Stimulated activated CD8-positive, alpha-beta memory T cell treated with anti-CD3 and anti-CD28 coated beads, Interleukin-15, amount 100 ng/mL, for 48 hours (primary cell): ENCODE data around the gene SLC2A13.
"Not testable (repeated sequence)": the region's sequence is repeated elsewhere in the genome, so short reads cannot be mapped to it uniquely, and the experiment has no call there.

ENCODE experiments used
- DNase-seq, 2 donors: peaks; one replicate each; pipeline ENCODE4 v3.0.0-alpha.2; 2020; ENCODE audit warnings: low read depth in 2 of 2

The SLC2A13 gene

GRCh38 chr12:39868328-39868725, 237.6 kb downstream of the SLC2A13 start:
- DNase-seq = no peak

DNA sequence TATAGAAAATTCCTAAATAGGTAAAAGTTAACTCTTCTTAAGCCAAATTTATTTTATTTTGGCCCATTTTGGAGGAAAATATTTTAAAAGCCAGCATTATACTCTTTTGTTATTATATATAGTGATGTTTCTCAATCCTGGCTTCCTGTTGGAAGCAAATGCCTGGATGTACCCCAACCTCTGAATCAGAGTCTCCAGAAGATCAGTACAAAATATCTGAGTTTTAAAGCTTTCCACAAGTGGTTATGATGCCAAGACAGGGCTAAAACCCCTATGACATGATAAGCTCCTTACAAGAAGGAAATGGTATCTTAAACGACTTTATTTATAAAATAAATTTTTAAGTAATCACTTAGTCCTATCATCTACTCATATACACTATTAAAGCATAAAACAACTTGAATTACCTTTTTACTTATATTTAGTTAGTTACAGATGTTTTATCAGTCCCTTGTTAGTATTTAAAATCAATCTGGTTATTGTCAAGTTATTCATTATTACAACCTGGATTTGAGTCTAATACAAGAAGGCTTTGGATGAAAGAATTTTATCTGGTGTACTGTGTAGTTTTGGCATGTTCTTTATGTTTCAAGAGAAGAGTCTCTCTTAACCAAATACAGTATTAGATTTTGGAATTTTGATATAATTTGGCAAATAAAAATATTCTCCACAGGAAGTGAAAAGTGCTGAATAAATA, 238.1 kb downstream of the SLC2A13 start:
- no peak for DNase-seq

DNA sequence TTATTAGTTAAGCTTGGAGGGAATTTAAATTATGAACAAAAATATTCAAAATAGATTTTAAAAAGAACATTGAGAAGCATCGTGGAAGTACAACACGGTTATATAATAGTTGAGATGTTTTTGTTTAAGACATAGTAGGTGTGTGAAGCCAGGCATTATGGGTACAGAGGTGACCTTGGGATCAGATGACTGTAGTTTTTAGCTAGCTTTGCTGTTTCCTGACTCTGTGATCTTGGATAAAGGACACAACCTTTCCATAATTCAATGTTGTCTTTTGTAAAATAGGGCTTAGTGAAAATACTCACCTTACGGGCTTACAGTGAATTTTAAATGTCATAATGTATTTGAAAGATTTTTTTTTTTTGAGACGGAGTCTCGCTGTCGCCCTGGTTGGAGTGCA, 239.7 kb downstream of the SLC2A13 start:
- DNase-seq = no peak

GRCh38 chr12:39860695-39861094, 245.2 kb downstream of the SLC2A13 start:
- no peak for DNase-seq

DNA sequence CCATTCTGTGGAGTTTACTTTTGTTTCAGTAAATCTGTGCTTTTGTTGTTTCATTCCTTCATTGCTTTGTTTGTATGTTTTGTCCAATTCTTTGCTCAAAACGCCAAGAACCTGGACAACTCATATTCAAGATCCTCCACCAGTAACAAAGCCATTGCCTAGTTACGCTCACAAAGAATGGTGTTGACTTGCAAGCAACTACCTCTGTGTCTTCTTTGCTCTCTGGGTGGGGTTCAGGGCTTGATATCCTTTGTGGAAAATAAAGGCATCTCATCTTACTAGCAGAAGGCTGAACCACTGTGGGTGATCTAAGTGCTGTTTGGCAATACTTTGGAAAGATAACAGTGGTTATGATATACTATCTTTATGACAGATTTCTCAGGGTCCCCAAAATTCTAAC, 252.9 kb downstream of the SLC2A13 start:
- no peak for DNase-seq

GRCh38 chr12:39852346-39852745, 253.5 kb downstream of the SLC2A13 start:
- DNase-seq = no peak

GRCh38 chr12:39848218-39848617, 257.7 kb downstream of the SLC2A13 start:
- DNase-seq = not testable (repeated sequence)

- DNase-seq = no peak
Observed at GRCh38 chr12:39846971-39847650, 258.8 kb downstream of the SLC2A13 start.

- no peak for DNase-seq
Observed at GRCh38 chr12:39846304-39846703, 259.6 kb downstream of the SLC2A13 start.

DNA sequence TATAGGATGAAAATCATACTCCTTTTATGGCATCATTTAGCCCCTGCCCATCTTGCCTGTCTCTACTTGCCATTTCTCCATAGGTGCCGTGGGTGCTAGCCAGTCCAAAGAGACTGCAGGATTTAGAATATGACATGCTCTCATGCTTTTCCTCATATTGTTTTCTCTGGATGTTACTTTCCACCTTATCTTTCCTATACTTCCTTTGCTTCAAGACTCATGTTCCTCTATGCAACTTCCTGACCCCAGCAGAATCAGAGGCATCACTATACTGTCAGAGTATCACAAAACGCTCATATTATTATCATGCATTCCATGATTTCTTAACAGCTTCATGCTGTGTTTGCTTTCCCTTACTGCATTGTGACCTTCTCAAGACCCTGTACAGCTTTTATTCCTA, 265.5 kb downstream of the SLC2A13 start:
- DNase-seq = no peak

GRCh38 chr12:39839072-39839471, 266.8 kb downstream of the SLC2A13 start:
- DNase-seq = no peak

- no peak for DNase-seq
Observed at GRCh38 chr12:39835517-39836489, 270.1 kb downstream of the SLC2A13 start.

DNA sequence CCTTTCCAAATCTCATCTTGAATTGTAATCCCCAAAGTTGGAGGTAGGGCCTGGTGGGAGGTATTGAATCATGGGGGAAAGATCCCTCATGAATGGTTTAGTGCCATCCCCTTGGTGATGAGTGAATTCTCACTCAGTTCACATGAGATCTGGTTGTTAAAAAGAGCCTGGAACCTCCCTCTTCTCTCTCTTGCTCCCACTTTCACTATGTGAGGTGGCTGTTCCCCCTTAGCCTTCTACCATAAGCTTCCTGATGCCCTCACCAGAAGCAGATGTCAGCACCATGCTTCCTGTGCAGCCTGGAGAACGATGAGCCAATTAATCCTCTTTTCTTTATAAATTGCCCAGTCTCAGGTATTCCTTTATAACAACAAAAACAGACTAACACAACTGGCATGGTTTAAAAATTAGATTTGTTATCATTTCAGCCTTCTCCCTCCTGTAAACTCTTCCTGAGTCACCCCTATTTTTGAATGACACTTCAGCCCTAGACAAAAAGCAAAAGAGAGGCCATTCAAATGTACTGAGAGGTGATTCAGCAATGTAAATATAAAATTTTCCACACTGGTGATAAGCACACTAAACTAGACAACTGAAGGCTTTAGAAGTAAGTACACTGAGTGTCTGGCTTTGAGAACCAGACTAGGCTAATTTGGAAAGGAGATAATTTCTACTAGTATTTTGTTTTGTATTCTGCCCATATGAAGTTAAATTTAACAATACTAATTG, 274.1 kb downstream of the SLC2A13 start:
- DNase-seq = no peak

- no peak for DNase-seq
Observed at GRCh38 chr12:39830852-39831520, 274.9 kb downstream of the SLC2A13 start.

DNA sequence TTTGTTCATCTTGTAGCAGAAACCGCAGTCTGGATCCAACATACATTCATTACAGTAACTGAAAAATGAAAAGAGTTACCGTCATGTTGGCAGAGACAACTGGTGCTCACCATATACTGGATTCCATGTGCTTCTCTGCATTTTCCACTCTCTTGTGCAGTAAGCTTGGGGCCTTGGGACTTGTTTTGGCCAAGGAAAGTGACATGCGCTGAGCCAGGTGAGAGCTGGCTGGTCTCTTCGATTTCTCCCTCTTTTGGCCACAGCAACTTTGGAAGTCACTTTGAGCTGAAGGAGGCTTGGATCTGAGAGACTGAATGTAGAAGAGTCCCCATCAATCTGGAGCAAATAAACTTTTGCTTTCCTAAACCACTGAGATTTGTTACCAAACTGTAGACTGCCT, 275.7 kb downstream of the SLC2A13 start:
- DNase-seq = no peak

GRCh38 chr12:39824505-39825212, 281.2 kb downstream of the SLC2A13 start:
- no peak for DNase-seq

GRCh38 chr12:39816671-39817185, 289.2 kb downstream of the SLC2A13 start:
- DNase-seq = no peak

DNA sequence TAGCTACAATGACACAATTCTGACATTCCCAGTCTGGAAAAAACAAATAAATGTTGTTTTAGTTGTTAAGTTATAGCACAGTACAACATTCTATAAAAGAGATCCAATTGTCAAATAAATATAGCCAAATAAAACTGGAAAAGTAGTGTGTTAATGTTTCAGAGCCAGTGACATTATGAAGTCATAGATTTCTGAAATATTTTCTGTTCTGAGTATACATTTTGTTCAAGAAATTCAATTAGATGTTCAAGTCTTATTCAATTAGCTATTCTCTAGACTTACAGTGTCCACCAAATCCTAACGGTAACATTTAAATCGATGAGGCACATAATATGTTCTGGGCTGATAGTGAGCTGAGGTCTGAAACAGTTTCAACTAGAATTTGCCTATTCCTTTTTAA, 290.1 kb downstream of the SLC2A13 start:
- DNase-seq = no peak

DNA sequence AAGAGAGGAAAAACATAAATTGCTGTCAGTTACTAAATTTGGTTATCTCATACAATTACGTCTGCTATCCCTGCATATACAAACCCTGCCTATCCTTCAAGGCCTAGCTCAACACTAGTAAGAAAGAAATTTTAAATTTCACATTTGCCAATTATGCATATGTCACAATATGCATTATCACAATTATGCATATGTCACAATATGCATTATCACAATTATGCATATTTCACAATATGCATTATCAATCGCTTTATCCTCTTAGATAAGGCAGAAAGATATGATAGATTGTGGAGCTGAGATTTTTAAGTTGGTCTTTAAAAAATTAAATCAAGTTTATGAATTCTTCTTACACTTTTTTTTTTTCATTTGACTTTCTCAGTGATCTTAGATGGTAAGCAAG, 291.3 kb downstream of the SLC2A13 start:
- no peak for DNase-seq

- no peak for DNase-seq
Observed at GRCh38 chr12:39813776-39814175, 292.1 kb downstream of the SLC2A13 start.
